Eye (tissue), 1 donor: ENCODE results near the gene GREM2.
A peak's percentile ranks its signal among the peaks of the same experiment; 100 is the strongest.

Source experiments
- DNase-seq: peaks from one replicate; pipeline ENCODE4 v3.0.0-alpha.2; 2015

The GREM2 gene

DNA sequence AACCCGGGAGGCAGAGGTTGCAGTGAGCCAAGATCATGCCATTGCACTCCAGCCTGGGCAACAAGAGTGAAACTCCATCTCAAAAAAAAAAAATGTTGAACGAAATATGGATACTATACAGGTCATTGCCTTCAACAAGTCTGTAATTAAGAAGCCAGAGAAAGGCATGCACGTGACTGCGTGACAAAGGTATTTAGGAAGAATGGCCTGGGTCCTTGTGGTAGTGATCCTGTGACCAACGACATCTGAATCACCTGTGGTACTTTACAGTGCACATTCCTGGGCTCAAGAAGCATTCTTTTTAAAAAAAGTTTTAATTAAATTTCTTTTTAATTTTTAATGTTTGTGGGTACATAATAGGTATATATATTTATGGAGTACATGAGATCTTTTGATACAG, 115.0 kb downstream of the GREM2 start:
- no peak for DNase-seq

- DNase-seq: no peak
These were observed 115.6 kb downstream of the GREM2 start for GRCh38 chr1:240496356-240496755.

DNA sequence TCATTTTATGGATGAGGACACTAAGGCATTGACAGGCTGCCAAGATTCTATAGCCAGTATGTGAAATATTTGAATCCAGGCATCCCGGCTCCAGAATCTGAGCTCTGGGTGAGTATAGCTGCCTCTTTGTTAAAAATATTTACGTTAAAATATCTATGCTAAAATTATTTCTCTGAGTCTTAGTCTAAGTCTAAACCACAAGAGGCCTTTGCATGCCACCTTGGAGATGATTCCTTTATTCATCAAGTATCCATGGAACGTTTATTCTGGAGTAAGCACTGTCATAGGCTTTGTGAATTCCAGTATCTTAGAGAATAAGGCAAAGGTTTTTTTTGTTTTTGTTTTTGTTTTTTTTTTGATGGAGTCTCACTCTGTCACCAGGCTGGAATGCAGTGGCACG, 116.4 kb downstream of the GREM2 start:
- no peak for DNase-seq

DNA sequence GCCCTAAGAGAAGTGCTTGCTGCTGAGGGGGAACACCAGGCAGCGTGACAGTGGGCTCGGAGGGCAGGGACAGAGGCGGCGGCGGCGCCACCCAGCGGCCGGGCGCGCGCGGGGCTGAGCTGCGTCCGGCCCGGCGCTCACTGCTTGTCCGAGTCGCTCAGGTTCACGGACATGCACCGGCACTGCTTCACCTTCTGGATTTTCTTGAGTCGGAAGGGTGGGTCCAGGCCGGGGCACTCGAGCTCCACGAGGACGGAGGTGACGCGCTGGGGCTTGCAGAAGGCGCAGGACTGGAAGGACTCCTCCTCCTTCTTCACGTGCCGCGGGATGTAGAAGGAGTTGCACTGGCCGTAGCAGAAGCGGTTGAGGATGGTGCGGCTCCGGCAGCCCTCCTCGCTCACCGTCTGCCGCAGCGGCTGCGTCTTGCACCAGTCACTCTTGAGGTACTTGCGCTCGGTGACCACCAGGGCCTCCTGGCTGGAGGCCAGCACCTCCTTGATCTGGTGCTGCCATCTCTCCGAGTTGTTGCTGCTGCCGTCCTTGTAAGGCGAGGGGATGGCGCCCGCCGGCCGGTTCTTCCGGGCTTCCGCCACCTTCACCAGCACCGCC, 119.0 kb downstream of the GREM2 start:
- DNase-seq: peak; percentile 45

GRCh38 chr1:240491796-240492195, 120.2 kb downstream of the GREM2 start:
- no peak for DNase-seq

- DNase-seq: no peak
These were observed 120.8 kb downstream of the GREM2 start for GRCh38 chr1:240491156-240491555.

DNA sequence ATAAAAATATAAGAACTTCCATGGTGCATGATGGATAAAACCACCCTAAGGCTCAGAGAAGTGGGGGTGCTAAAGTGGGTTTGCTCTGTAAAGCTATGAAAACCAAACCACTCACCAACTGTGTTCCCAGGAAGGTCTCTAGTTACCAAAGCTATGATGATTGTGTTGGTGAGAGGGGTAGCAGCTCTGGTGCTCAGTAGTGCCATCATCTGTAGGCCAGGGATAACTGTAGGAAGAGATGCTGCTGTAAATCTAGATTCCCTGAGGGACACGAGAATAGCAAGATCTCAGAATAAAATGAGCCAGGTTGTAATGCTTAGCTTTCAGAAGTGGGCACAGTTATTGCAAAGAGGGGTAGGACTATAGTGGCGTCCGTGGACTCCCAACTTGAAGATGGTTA, 124.5 kb downstream of the GREM2 start:
- no peak for DNase-seq

GRCh38 chr1:240486611-240487010, 125.3 kb downstream of the GREM2 start:
- no peak for DNase-seq

- no peak for DNase-seq
These were observed 127.0 kb downstream of the GREM2 start for GRCh38 chr1:240484804-240485443.

DNA sequence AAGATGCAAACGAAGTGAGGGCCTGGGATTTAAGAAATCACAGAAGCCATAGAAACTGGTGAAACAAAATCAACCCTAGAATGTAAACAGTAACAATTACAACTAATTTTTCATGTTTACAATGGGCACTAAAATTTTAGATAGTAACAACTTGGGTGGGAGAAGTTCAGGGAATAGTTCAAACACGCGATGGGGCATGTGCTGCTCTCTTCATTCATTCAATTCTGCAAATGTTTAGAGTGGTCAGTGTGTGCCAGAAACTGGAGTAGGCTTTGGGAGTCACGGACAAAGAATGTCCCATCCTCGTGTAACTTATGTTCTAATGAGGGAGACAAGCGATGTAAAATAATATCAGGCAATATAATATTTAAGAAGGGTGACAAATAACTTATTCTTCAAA, 133.4 kb downstream of the GREM2 start:
- no peak for DNase-seq

GRCh38 chr1:240475832-240476231, 136.1 kb downstream of the GREM2 start:
- DNase-seq: no peak

DNA sequence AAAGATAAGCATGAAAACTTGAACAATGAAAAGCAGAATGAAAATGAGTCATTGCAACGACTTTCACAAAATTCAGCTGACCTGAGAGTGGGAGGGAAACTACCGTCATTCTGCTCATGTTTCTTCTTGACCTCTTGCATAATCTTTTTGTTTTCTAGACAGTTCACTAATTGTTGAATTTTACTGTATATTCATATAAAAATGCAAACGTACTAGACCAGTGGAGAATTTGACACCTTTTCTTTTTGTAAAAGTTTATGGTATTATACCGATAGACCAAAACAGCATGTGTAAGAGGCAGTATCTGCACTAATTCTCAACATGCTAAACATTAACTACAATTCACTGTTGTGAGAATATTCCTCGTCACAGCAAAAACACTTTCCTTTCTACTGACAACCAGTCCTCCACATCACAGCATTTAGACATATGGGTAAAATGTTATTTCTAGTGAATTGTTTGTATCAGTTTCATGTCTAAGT, 137.8 kb downstream of the GREM2 start:
- no peak for DNase-seq

DNA sequence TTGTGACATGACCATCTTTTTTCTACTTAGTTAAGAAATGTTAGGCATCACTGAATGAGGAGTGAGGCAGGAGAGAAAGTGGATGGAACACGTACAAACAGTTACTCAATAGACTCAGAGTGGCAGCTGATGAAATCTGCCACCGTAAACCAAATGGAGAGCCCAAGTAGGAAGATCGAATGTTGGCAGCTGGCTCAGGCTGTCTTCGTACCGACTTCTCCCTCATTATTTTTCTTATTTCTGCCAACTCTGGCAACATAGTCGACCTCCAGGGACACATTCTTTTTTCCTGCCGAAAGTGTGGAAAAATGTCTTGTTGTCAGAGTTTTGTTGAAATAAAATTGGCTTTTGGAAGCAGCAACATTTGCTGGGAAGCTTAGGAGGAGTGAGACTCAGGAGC, 143.3 kb downstream of the GREM2 start:
- DNase-seq: no peak

GRCh38 chr1:240467895-240468294, 144.1 kb downstream of the GREM2 start:
- no peak for DNase-seq

DNA sequence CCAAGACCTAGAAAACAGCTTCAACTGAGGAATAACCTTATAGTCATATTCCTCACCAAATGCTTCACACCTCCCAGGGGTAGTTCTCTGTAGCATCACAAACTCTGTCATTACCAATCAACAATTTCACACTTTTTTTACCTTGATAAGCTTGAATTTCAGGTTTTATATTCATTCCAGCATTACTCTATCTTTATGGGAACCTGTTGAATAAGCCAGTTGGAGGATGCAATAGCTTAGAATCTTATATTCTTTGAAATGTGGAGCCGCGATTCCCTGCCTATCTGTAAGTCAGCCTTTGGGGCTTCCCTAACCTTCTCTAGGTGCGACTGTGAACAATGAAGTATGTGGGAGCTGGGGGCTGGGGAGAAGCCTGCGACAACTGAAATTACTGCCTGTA, 145.4 kb downstream of the GREM2 start:
- DNase-seq: no peak

- DNase-seq: peak; percentile 49
These were observed 146.4 kb downstream of the GREM2 start for GRCh38 chr1:240465531-240465940.

DNA sequence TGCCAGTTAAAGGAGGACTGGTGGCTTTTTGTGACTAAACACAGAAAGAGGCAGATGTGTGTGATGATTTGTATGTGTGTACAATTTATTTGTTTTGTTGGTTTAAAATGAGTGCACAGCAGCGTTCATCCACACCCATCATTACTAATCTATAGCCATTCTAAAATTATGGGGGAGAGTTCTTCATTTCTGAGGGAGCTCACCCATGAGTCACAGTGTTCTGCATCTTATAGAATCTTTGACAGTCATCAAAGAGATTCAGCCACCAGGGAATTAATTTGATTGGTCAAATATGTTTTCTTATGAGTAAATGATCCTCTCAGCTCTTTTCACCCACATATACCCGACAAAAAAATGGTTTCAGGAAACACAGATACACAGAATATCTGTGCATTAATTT, 147.9 kb downstream of the GREM2 start:
- DNase-seq: peak; percentile 14

GRCh38 chr1:240462766-240463395, 149.1 kb downstream of the GREM2 start:
- no peak for DNase-seq

GRCh38 chr1:240462277-240462676, 149.7 kb downstream of the GREM2 start:
- no peak for DNase-seq

DNA sequence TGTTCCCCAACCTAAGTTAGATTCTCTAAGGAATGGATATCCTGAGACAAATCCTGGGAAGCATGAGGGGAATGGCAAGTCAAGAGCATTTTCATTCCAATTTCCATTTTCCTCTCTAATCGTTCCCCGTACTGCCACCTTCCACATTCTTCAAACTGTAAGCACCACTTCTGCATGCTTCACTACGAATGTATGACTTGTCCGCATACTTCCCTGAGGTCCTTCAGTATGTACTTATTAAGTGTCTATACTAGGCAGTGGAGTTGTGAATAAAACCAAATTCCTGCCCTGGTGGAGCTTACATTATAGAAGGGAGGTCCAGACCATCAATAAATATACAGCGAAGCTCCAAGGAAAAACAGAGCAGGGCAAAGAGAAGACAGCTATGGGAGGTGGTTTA, 154.8 kb downstream of the GREM2 start:
- DNase-seq: no peak

DNA sequence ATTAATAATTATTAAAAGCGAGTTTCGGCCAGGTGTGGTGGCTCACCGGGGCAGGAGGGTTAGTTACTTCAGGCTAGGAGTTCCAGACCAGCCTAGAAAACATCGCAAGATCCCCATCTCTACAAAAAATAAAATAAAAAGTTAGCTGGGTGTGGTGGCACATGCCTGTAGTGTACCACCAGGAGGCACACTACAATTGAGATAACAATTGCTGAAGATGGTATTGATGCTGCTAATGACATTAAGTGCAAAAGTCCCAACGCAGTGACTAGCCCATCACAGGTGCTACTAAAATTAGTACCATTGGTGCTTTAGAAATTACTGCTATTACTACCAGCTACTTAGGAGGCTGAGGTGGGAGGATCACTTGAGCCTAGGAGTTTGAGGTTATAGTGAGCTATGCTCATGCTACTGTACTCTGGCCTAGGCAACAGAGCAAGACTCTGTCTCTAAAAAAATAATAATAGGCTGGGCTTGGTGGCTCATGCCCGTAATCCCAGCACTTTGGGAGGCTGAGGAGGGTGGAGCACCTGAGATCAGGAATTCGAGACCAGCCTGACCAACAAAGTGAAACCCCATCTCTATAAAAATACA, 156.6 kb downstream of the GREM2 start:
- no peak for DNase-seq

GRCh38 chr1:240445369-240445768, 166.6 kb downstream of the GREM2 start:
- DNase-seq: no peak

DNA sequence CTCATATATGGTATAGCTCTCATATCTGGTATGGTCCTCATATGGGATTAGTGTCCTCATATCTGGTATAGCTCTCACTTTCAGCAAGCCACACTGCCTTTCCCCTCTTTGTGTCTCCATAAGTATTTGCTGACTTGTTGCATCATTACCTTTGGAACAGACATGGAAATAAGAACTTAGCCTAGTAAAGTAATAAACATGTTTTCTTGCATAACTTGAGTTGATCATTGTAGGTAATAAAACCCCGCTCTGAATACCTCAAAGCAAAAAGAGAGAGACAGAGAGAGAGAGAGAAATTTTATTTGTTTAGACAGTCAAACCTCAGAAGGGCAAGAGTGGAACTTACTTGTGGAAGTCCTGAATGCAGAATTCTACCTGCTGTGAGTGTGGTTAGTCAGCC, 170.3 kb downstream of the GREM2 start:
- no peak for DNase-seq
